NB4 (cell line): Measurements from ENCODE around the gene ADAM8.

Experiments
- DNase-seq: peaks from one replicate; pipeline ENCODE4 v3.0.0; 2010; ENCODE audit warnings: low read depth
- H3K4me3 ChIP-seq: one replicate; pipeline ENCODE4 v1.5.1; 2011; ENCODE audit warnings: mild to moderate bottlenecking, low read depth, low read length, moderate library complexity
- CTCF ChIP-seq: IDR thresholded peaks from one replicate; pipeline ENCODE4 v1.5.1; 2012; ENCODE audit warnings: low read depth, low read length
- MAX ChIP-seq: IDR thresholded peaks from 2 replicates; pipeline ENCODE4 v1.6.1; 2011; ENCODE audit warnings: low read depth, low read length
- MYC ChIP-seq: IDR thresholded peaks from 2 replicates; pipeline ENCODE4 v1.6.1; 2011; ENCODE audit warnings: low read depth, low read length
- POLR2A ChIP-seq: IDR thresholded peaks from 2 replicates; pipeline ENCODE4 v1.6.1; 2011; ENCODE audit warnings: mild to moderate bottlenecking; ENCODE audit not compliant: insufficient read length; ENCODE audit errors: extremely low read depth

ADAM8 gene

DNA sequence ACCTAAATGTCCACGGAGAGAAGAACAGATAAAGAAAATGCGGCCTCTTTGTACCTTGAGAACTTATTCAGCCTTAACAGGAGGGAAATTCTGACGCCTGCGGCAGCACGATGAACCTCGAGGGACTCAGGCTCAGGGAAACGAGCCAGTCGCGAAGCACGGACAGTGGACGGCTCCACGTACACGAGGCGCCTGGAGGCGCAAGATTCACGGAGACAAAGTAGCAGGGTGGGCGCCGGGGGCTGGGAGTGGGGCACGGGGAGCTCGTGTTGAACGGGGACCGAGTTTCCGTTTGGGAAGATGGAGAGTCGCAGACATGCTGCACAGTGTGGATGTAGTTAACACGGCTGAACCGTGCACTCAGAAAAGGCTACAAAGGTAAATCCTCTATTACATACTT is 59.9 kb downstream of the ADAM8 start:
- H3K4me3 ChIP-seq = no peak overlapping the region
- TF ChIP-seq MAX (no peak), POLR2A (no peak), MYC (no peak), CTCF (no peak)
- DNase-seq = no peak

DNA sequence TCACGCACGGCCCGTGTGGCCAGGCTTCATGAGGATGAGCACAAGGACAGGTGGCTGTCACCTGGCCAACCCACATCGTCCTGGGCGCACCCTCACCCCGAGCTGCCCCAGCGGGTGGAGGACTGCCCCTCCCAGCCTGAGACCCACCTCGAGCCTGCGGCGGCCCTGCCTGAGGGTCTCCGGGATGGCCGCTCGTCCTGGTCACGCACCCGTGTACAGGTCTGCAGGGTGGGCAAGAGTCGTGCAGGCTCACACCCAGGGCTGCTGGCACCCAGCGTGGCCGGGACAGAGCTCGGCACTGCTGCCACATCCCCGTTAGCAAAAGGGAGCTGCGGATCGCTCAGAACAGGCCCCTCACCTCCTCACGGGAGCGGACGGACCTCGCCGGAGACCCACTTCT is 61.1 kb downstream of the ADAM8 start:
- H3K4me3 ChIP-seq = no peak overlapping the region
- TF ChIP-seq MYC (no peak), MAX (no peak), POLR2A (no peak), CTCF (no peak)
- no peak for DNase-seq

DNA sequence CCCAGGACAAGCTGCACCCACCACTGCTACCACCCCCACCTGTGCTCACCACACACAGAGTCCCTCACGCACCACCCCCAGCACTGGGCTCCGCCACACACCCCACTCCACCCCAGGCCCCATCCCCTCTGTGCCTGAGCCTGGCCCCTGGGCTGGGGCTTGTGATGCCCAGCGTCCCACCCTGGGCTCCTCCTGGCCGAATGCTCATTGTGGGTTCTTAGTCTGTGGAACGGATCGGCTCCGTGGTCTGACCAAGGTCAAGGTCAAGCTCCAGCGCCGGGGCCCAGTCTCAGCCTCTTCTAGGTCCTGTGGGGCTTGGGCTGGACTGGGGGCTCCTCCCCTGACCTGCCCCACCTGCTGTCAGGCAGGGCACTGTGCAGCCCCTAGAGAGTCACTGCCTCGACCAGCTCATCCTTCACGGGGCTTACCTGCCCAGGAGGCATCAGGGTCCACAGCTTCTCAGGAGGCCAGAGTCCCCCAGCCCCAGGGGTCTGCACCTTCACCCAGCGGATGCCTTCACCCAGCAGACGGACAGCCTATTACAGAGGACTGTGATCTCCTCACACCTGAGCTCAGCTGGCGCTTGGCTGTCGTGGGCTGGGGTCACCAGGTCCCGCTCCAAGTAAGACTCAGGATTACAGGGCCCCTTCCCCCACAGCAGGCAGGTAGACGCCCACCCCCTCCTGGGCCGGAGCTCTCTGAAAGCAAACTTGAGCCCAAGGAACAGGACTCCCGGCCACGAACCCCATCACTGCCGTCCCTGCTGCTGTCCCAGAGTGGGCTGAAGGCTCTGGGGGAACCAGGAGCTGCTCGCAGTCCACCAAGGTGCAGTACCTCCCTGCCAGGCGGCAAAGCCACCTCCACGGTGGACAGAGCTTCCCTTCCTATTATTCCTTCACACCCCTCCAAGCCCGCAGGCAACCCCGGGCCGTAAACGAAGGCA is 61.9 kb downstream of the ADAM8 start:
- no peak overlapping the region for H3K4me3 ChIP-seq
- TF ChIP-seq POLR2A (no peak), MYC (no peak), MAX (no peak), CTCF (no peak)
- no peak for DNase-seq

DNA sequence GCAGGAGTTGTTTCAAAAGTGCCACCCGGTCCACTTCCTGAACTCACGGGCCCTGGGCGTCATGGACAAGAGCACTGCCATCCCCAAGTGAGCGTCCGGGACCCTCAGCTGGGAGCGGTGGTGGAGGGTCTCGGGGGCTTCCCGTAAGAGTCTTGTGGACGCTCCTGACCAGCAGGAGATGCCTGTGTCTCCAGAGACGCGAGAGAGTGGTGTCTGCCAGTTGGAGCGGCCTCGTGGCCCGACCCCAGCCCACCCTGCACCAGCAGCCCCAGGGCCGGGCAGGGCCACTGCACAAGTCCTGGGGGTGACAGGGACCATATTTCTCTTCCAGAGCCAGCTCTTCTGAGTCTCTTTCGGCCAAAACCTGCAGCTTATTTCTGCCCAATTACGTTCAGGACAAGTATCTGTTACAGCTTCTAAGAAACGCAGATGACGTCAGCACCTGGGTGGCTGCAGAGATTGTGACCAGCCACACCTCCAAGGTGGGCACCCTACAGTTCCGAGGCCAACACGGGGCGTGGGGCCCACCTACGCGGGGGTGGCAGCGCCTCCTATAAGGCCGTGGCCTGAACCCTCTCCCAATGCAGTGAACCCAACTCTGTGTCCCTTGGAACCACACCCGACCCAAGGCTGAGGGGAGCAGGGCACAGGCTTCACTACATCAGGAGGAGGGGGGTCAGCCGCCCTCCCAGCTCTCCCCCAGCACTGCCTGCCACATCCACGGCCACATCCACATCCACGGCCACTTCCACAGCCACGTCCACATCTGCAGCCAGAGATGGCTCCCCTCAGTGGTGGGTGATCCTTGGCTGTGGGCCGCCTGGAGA is 62.8 kb downstream of the ADAM8 start:
- no peak overlapping the region for H3K4me3 ChIP-seq
- DNase-seq = no peak
- TF ChIP-seq MYC = no peak
- TF ChIP-seq POLR2A = no peak
- TF ChIP-seq CTCF = no peak
- TF ChIP-seq MAX = no peak

- DNase-seq = no peak
- no peak for TF ChIP-seq CTCF
- no peak for TF ChIP-seq MAX
- TF ChIP-seq MYC = no peak
- TF ChIP-seq POLR2A = no peak
- no peak overlapping the region for H3K4me3 ChIP-seq
Observed at GRCh38 chr10:133212853-133213494, 63.7 kb downstream of the ADAM8 start.
